ENCODE results near the gene MYT1.

DNA sequence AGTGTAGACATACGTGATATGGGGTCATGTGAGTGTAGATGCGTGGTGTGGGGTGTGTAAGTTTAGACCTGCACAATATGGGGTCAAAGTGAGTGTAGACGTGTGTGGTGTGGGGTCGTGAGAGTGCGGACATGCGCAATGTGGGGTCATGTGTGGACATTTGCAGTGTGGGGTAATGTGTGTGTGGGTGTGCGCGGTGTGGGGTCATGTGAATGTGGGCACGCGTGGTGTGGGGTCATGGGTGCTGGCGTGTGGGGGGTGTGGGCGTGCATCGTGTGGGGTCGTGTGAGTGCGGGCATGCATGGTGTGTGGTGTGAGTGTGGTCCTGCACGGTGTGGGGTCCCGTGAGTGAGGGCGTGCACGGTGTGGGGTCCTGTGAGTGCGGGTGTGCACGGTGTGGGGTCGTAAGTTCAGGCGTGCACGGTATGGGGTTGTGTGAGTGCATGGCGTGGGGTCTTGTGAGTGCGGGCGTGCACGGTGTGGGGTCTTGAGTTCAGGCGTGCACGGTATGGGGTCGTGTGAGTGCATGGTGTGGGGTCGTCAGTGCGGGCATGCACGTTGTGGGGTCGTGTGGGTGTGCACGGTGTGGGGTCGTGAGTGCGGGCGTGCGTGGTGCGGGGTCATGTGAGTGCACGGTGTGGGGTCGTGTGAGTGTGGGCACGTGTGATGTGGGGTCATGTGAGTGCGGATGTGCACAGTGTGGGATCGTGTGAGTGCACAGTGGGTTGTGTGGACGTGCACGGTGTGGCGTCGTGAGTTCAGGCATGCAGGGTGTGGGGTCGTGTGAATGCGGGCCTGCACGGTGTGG lies 105.6 kb downstream of the MYT1 start:
- TF ChIP-seq YY1 (IDR thresholded peaks at IDR 0.05; ENCODE audit: insufficient read depth, insufficient read length), result no peak
- no peak for TF ChIP-seq ZNF274 (IDR thresholded peaks at IDR 0.05; ENCODE audit: low read depth, low read length)
